T-helper 17 cell (primary cell): ENCODE measurements around the gene PLCB3. TPM values are rescaled to one million over a fixed set of nuclear protein-coding genes. Genes with fewer than 3 reads are reported as not detected.
A peak's percentile ranks its signal among the peaks of the same experiment; 100 is the strongest.

Experiments used
- ATAC-seq: fragments of 150-1000 bp; cut with Tn5 transposase; 2 replicates; pipeline ENCODE4 v1.10.0; 2021; ENCODE audit warnings: mild to moderate bottlenecking, moderate library complexity
- DNase-seq, 3 donors: peaks; one replicate each; pipeline versions ENCODE4 v3.0.0 to v3.0.0-alpha.2; 2020 to 2021
- H3K9me3 ChIP-seq: one replicate; pipeline ENCODE4 v1.7.0; 2013; ENCODE audit warnings: low read length, mild to moderate bottlenecking; ENCODE audit not compliant: control insufficient read depth, poor library complexity, severe bottlenecking
- H3K27ac Mint-ChIP-seq: one replicate; pipeline ENCODE4 v1.8.0; 2022; ENCODE audit warnings: mild to moderate bottlenecking, moderate library complexity, mixed read lengths
- H3K27me3 Mint-ChIP-seq: one replicate; pipeline ENCODE4 v1.8.0; 2022; ENCODE audit warnings: mixed read lengths
- H3K36me3 Mint-ChIP-seq: one replicate; pipeline ENCODE4 v1.8.0; 2022; ENCODE audit warnings: low read depth, mixed read lengths
- H3K4me1 Mint-ChIP-seq: one replicate; pipeline ENCODE4 v1.8.0; 2022; ENCODE audit warnings: mild to moderate bottlenecking, mixed read lengths
- H3K4me3 Mint-ChIP-seq: one replicate; pipeline ENCODE4 v1.8.0; 2022; ENCODE audit warnings: mild to moderate bottlenecking, moderate library complexity, mixed read lengths
- total RNA-seq, 4 donors: library from RNA in 2 of 4; stranded (reverse) in 2 of 4; gene quantifications; one replicate each; pipeline ENCODE4 v1.2.3 and lab custom pipeline; 2022 to 2026

Gene PLCB3
- total RNA-seq, 2 donors from 2014 or later, result 5.9 TPM

GRCh38 chr11:64252003-64252872 lies 908 bp downstream of the PLCB3 start:
- no peaks in the 10 kb centered on the region for H3K9me3 ChIP-seq
- H3K36me3 Mint-ChIP-seq, result no peaks in the 10 kb centered on the region
- ATAC-seq, result no peak
- H3K4me1 Mint-ChIP-seq, result peaks cover 13% of the 10 kb centered on the region
- H3K4me3 Mint-ChIP-seq, result peak overlapping the region; percentile 94
- H3K27ac Mint-ChIP-seq, result peak overlapping the region; percentile 86
- no peak for DNase-seq
- H3K27me3 Mint-ChIP-seq, result no peaks in the 10 kb centered on the region

GRCh38 chr11:64253043-64253442 lies 1.7 kb downstream of the PLCB3 start:
- ATAC-seq (no peak), DNase-seq (no peak)
- no peak overlapping the region for H3K27ac Mint-ChIP-seq
- peak overlapping the region; percentile 94 for H3K4me3 Mint-ChIP-seq
- H3K36me3 Mint-ChIP-seq, result no peaks in the 10 kb centered on the region
- no peaks in the 10 kb centered on the region for H3K27me3 Mint-ChIP-seq
- peaks cover 13% of the 10 kb centered on the region for H3K4me1 Mint-ChIP-seq
- H3K9me3 ChIP-seq, result no peaks in the 10 kb centered on the region

GRCh38 chr11:64253481-64253880 lies 2.2 kb downstream of the PLCB3 start:
- H3K4me3 Mint-ChIP-seq, result peak overlapping the region; percentile 25
- DNase-seq (no peak), ATAC-seq (no peak)
- peaks cover 13% of the 10 kb centered on the region for H3K4me1 Mint-ChIP-seq
- H3K27me3 Mint-ChIP-seq, result no peaks in the 10 kb centered on the region
- no peak overlapping the region for H3K27ac Mint-ChIP-seq
- H3K36me3 Mint-ChIP-seq, result no peaks in the 10 kb centered on the region
- no peaks in the 10 kb centered on the region for H3K9me3 ChIP-seq

GRCh38 chr11:64254326-64254725 lies 3.0 kb downstream of the PLCB3 start:
- peaks cover 14% of the 10 kb centered on the region for H3K4me1 Mint-ChIP-seq
- H3K27ac Mint-ChIP-seq, result no peak overlapping the region
- H3K27me3 Mint-ChIP-seq, result no peaks in the 10 kb centered on the region
- DNase-seq (no peak), ATAC-seq (no peak)
- H3K36me3 Mint-ChIP-seq, result peaks cover 1% of the 10 kb centered on the region
- H3K9me3 ChIP-seq, result no peaks in the 10 kb centered on the region
- H3K4me3 Mint-ChIP-seq, result no peak overlapping the region

- no peaks in the 10 kb centered on the region for H3K9me3 ChIP-seq
- H3K4me1 Mint-ChIP-seq, result peaks cover 19% of the 10 kb centered on the region
- no peak overlapping the region for H3K27ac Mint-ChIP-seq
- H3K4me3 Mint-ChIP-seq, result no peak overlapping the region
- H3K36me3 Mint-ChIP-seq, result peaks cover 5% of the 10 kb centered on the region
- DNase-seq, result no peak
- no peaks in the 10 kb centered on the region for H3K27me3 Mint-ChIP-seq
- no peak for ATAC-seq
Observed at GRCh38 chr11:64255135-64256128, 4.1 kb downstream of the PLCB3 start.

GRCh38 chr11:64256300-64256699 lies 5.0 kb downstream of the PLCB3 start:
- Mint-ChIP-seq H3K27me3 (no peaks in the 10 kb centered on the region), H3K4me3 (no peak overlapping the region), H3K4me1 (peaks cover 17% of the 10 kb centered on the region), H3K27ac (no peak overlapping the region), H3K36me3 (peaks cover 5% of the 10 kb centered on the region)
- DNase-seq (no peak), ATAC-seq (no peak)
- no peaks in the 10 kb centered on the region for H3K9me3 ChIP-seq

- no peaks in the 10 kb centered on the region for H3K27me3 Mint-ChIP-seq
- H3K9me3 ChIP-seq, result no peaks in the 10 kb centered on the region
- ATAC-seq (no peak), DNase-seq (no peak)
- peaks cover 13% of the 10 kb centered on the region for H3K4me1 Mint-ChIP-seq
- H3K4me3 Mint-ChIP-seq, result no peak overlapping the region
- no peak overlapping the region for H3K27ac Mint-ChIP-seq
- H3K36me3 Mint-ChIP-seq, result peaks cover 5% of the 10 kb centered on the region
Observed at GRCh38 chr11:64258356-64258755, 7.0 kb downstream of the PLCB3 start.

GRCh38 chr11:64258946-64259532 lies 7.7 kb downstream of the PLCB3 start:
- H3K9me3 ChIP-seq, result no peaks in the 10 kb centered on the region
- peaks cover 5% of the 10 kb centered on the region for H3K36me3 Mint-ChIP-seq
- H3K27ac Mint-ChIP-seq, result peak overlapping the region; percentile 86
- no peak overlapping the region for H3K4me3 Mint-ChIP-seq
- ATAC-seq (no peak), DNase-seq (no peak)
- H3K27me3 Mint-ChIP-seq, result no peaks in the 10 kb centered on the region
- H3K4me1 Mint-ChIP-seq, result peaks cover 13% of the 10 kb centered on the region

GRCh38 chr11:64259533-64260067 lies 8.3 kb downstream of the PLCB3 start:
- Mint-ChIP-seq H3K4me3 (no peak overlapping the region), H3K27ac (peak overlapping the region; percentile 86), H3K36me3 (peaks cover 5% of the 10 kb centered on the region), H3K4me1 (peaks cover 13% of the 10 kb centered on the region), H3K27me3 (no peaks in the 10 kb centered on the region)
- DNase-seq (no peak), ATAC-seq (peak; percentile 35)
- no peaks in the 10 kb centered on the region for H3K9me3 ChIP-seq

- Mint-ChIP-seq H3K4me3 (no peak overlapping the region), H3K36me3 (peaks cover 5% of the 10 kb centered on the region), H3K4me1 (peaks cover 13% of the 10 kb centered on the region)
Observed at GRCh38 chr11:64260147-64260708, 8.9 kb downstream of the PLCB3 start.

GRCh38 chr11:64261556-64262080 lies 10.3 kb downstream of the PLCB3 start:
- Mint-ChIP-seq H3K27me3 (no peaks in the 10 kb centered on the region), H3K4me1 (peaks cover 13% of the 10 kb centered on the region), H3K27ac (no peak overlapping the region), H3K36me3 (peaks cover 5% of the 10 kb centered on the region), H3K4me3 (no peak overlapping the region)
- no peak for DNase-seq
- ATAC-seq, result no peak
- no peaks in the 10 kb centered on the region for H3K9me3 ChIP-seq

More at GRCh38 chr11:64260147-64260708, 8.9 kb downstream of the PLCB3 start:
- H3K9me3 ChIP-seq, result no peaks in the 10 kb centered on the region
- Mint-ChIP-seq H3K27me3 (no peaks in the 10 kb centered on the region), H3K27ac (peak overlapping the region; percentile 86)
- DNase-seq (no peak), ATAC-seq (no peak)

- no peak for DNase-seq
- peaks cover 5% of the 10 kb centered on the region for H3K36me3 Mint-ChIP-seq
- no peak overlapping the region for H3K4me3 Mint-ChIP-seq
- H3K27me3 Mint-ChIP-seq, result no peaks in the 10 kb centered on the region
- H3K4me1 Mint-ChIP-seq, result peaks cover 13% of the 10 kb centered on the region
- H3K27ac Mint-ChIP-seq, result peak overlapping the region; percentile 16
- H3K9me3 ChIP-seq, result no peaks in the 10 kb centered on the region
- no peak for ATAC-seq
Observed at GRCh38 chr11:64262271-64263002, 11.1 kb downstream of the PLCB3 start.
